SK-N-SH treated with all-trans-retinoic acid at 6 μM for 48 hours (cell line): ENCODE results near the gene BAIAP2L1.

Experiments used
- ATAC-seq: fragments of 200-7000 bp; cut with Tn5 transposase; 3 replicates; pipeline ENCODE4 v1.9.1; 2020; ENCODE audit warnings: mild to moderate bottlenecking, moderate library complexity
- ARNTL ChIP-seq: fragments of 450-650 bp; formaldehyde crosslinking; IDR thresholded peaks from 2 replicates; pipeline ENCODE4 v1.5.0; 2020; ENCODE audit warnings: low read depth, mild to moderate bottlenecking, moderate library complexity, borderline replicate concordance
- ESRRG ChIP-seq: fragments of 250-450 bp; sonication (Bioruptor Pico); IDR thresholded peaks from 2 replicates; pipeline ENCODE4 v1.6.1; 2021; ENCODE audit warnings: mild to moderate bottlenecking
- GLIS3 ChIP-seq: fragments of 250-450 bp; sonication (Bioruptor Pico); IDR thresholded peaks from 2 replicates; pipeline ENCODE4 v1.5.0; 2020; ENCODE audit warnings: mild to moderate bottlenecking, moderate library complexity
- ISL1 ChIP-seq: fragments of 250-450 bp; sonication (Bioruptor Pico); IDR thresholded peaks from 2 replicates; pipeline ENCODE4 v2.1.2; 2022; ENCODE audit warnings: mild to moderate bottlenecking, moderate library complexity
- OSR1 ChIP-seq: fragments of 250-450 bp; sonication (Bioruptor Pico); IDR thresholded peaks from 2 replicates; pipeline ENCODE4 v1.8.0; 2022; ENCODE audit warnings: moderate library complexity, mild to moderate bottlenecking, inconsistent platforms
- PPARA ChIP-seq: fragments of 250-450 bp; sonication (Bioruptor Pico); IDR thresholded peaks from 2 replicates; pipeline ENCODE4 v1.5.0; 2020; ENCODE audit warnings: mild to moderate bottlenecking, borderline replicate concordance
- RARB ChIP-seq: fragments of 250-450 bp; sonication (Bioruptor Pico); IDR thresholded peaks from 2 replicates; pipeline ENCODE4 v1.8.0; 2021; ENCODE audit warnings: mild to moderate bottlenecking, moderate library complexity
- SNAI2 ChIP-seq: fragments of 250-450 bp; sonication (Bioruptor Pico); IDR thresholded peaks from 2 replicates; pipeline ENCODE4 v1.5.0; 2020; ENCODE audit warnings: mild to moderate bottlenecking, moderate library complexity
- TOX ChIP-seq: fragments of 250-450 bp; sonication (Bioruptor Pico); IDR thresholded peaks from 2 replicates; pipeline ENCODE4 v1.8.0; 2021; ENCODE audit warnings: mild to moderate bottlenecking, moderate library complexity, borderline replicate concordance
- ZC3H10 ChIP-seq: fragments of 250-450 bp; sonication (Bioruptor Pico); IDR thresholded peaks from 2 replicates; pipeline ENCODE4 v1.5.1; 2021; ENCODE audit warnings: mild to moderate bottlenecking, moderate library complexity
- ZFP3 ChIP-seq: fragments of 250-450 bp; sonication (Bioruptor Pico); IDR thresholded peaks from 2 replicates; pipeline ENCODE4 v1.5.0; 2020; ENCODE audit warnings: mild to moderate bottlenecking, moderate library complexity
- ZFP30 ChIP-seq: fragments of 450-650 bp; formaldehyde crosslinking; IDR thresholded peaks from 2 replicates; pipeline ENCODE4 v1.5.0; 2022; ENCODE audit warnings: mild to moderate bottlenecking, moderate library complexity
- ZNF565 ChIP-seq: fragments of 450-650 bp; formaldehyde crosslinking; conservative IDR thresholded peaks from 2 replicates; pipeline ENCODE4 v1.5.0; 2020; ENCODE audit warnings: low read depth, mild to moderate bottlenecking, moderate library complexity
- ZNF70 ChIP-seq: fragments of 450-650 bp; formaldehyde crosslinking; IDR thresholded peaks from 2 replicates; pipeline ENCODE4 v1.5.0; 2020; ENCODE audit warnings: mild to moderate bottlenecking, moderate library complexity
- ZNF8 ChIP-seq: fragments of 450-650 bp; formaldehyde crosslinking; IDR thresholded peaks from 2 replicates; pipeline ENCODE4 v1.5.0; 2020; ENCODE audit warnings: mild to moderate bottlenecking, moderate library complexity
- TF ChIP-seq, protein P1 (sequence below): fragments of 250-450 bp; sonication (Bioruptor Pico); IDR thresholded peaks from 2 replicates; pipeline ENCODE4 v1.5.1; 2021; ENCODE audit warnings: mild to moderate bottlenecking, moderate library complexity
- TF ChIP-seq, protein P2 (sequence below): fragments of 250-450 bp; sonication (Bioruptor Pico); IDR thresholded peaks from 2 replicates; pipeline ENCODE4 v1.8.0; 2020; ENCODE audit warnings: mild to moderate bottlenecking, moderate library complexity, borderline replicate concordance
- TF ChIP-seq, protein P3 (sequence below): fragments of 250-450 bp; sonication (Bioruptor Pico); IDR thresholded peaks from 2 replicates; pipeline ENCODE4 v1.5.0; 2020; ENCODE audit warnings: mild to moderate bottlenecking, moderate library complexity
- TF ChIP-seq, protein P4 (sequence below): fragments of 250-450 bp; sonication (Bioruptor Pico); IDR thresholded peaks from 2 replicates; pipeline ENCODE4 v1.8.0; 2021; ENCODE audit warnings: low read depth, mild to moderate bottlenecking, moderate library complexity, borderline replicate concordance
- TF ChIP-seq, protein P5 (sequence below): fragments of 250-450 bp; sonication (Bioruptor Pico); IDR thresholded peaks from 2 replicates; pipeline ENCODE4 v1.5.1; 2020; ENCODE audit warnings: low read depth, mild to moderate bottlenecking, moderate library complexity

The BAIAP2L1 gene

DNA sequence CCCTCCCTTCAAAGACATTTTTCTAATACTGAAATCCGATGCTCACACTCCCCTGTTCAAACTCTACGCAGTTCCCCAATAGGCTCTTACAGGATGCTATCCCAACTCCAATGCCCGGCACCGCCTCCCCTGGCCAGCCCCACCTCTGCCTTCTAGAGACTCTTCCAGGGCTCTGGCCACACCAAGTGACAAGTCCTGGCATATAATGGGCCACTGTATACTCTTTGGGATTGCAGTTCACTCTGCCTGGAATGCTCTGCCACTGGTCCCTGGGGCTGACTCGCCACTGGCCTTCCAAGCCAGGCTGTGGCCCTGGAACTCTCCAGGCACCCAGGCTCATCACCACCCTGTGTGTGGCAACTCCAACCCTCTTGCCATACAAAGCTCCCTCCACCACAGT is 122.5 kb downstream of the BAIAP2L1 start:
- no peak for ATAC-seq
- TF ChIP-seq, protein P1, sequence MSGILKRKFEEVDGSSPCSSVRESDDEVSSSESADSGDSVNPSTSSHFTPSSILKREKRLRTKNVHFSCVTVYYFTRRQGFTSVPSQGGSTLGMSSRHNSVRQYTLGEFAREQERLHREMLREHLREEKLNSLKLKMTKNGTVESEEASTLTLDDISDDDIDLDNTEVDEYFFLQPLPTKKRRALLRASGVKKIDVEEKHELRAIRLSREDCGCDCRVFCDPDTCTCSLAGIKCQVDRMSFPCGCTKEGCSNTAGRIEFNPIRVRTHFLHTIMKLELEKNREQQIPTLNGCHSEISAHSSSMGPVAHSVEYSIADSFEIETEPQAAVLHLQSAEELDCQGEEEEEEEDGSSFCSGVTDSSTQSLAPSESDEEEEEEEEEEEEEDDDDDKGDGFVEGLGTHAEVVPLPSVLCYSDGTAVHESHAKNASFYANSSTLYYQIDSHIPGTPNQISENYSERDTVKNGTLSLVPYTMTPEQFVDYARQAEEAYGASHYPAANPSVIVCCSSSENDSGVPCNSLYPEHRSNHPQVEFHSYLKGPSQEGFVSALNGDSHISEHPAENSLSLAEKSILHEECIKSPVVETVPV (CRISPR knock-in tag), result no peak
- TF ChIP-seq, protein P2, sequence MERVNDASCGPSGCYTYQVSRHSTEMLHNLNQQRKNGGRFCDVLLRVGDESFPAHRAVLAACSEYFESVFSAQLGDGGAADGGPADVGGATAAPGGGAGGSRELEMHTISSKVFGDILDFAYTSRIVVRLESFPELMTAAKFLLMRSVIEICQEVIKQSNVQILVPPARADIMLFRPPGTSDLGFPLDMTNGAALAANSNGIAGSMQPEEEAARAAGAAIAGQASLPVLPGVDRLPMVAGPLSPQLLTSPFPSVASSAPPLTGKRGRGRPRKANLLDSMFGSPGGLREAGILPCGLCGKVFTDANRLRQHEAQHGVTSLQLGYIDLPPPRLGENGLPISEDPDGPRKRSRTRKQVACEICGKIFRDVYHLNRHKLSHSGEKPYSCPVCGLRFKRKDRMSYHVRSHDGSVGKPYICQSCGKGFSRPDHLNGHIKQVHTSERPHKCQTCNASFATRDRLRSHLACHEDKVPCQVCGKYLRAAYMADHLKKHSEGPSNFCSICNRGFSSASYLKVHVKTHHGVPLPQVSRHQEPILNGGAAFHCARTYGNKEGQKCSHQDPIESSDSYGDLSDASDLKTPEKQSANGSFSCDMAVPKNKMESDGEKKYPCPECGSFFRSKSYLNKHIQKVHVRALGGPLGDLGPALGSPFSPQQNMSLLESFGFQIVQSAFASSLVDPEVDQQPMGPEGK (CRISPR knock-in tag), result no peak
- TF ChIP-seq TOX (CRISPR knock-in tag) (no peak), ZC3H10 (CRISPR knock-in tag) (no peak), ARNTL (no peak), ZNF70 (CRISPR knock-in tag) (no peak), ZNF565 (CRISPR knock-in tag) (no peak), OSR1 (CRISPR knock-in tag) (no peak)
- TF ChIP-seq, protein P3, sequence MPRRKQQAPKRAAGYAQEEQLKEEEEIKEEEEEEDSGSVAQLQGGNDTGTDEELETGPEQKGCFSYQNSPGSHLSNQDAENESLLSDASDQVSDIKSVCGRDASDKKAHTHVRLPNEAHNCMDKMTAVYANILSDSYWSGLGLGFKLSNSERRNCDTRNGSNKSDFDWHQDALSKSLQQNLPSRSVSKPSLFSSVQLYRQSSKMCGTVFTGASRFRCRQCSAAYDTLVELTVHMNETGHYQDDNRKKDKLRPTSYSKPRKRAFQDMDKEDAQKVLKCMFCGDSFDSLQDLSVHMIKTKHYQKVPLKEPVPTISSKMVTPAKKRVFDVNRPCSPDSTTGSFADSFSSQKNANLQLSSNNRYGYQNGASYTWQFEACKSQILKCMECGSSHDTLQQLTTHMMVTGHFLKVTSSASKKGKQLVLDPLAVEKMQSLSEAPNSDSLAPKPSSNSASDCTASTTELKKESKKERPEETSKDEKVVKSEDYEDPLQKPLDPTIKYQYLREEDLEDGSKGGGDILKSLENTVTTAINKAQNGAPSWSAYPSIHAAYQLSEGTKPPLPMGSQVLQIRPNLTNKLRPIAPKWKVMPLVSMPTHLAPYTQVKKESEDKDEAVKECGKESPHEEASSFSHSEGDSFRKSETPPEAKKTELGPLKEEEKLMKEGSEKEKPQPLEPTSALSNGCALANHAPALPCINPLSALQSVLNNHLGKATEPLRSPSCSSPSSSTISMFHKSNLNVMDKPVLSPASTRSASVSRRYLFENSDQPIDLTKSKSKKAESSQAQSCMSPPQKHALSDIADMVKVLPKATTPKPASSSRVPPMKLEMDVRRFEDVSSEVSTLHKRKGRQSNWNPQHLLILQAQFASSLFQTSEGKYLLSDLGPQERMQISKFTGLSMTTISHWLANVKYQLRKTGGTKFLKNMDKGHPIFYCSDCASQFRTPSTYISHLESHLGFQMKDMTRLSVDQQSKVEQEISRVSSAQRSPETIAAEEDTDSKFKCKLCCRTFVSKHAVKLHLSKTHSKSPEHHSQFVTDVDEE (CRISPR knock-in tag), result no peak
- TF ChIP-seq, all 23 proteins: peak for 0

DNA sequence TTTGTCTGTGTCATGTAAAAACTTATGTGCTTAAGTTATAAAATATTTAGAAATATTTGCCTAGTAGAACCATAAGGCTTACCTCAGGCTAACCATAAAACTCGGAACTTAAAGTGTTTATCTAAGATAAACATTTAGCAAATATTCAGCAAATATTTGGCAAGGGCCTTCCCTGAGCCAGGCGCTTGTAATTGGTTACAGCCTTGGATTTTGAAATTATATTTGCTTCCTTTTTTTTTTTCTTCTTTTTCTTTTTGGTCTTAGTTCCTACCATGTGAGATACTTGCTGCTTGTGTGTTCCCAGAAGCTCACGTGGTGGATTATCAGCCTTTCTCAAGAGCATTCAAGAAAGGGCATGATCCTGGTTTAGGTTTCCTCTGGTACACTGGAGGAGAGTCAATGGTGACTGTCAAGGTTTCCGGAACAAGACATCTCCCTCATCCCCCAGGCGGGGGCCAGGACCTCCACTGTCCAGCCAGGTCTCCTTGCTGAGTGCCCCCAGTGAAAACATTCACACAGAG is 124.6 kb downstream of the BAIAP2L1 start:
- no peak for ATAC-seq
- TF ChIP-seq TOX (CRISPR knock-in tag), result no peak
- TF ChIP-seq ZNF70 (CRISPR knock-in tag), result no peak
- TF ChIP-seq ZFP3 (CRISPR knock-in tag), result no peak
- no peak for TF ChIP-seq SNAI2 (CRISPR knock-in tag)
- TF ChIP-seq, protein P1 (CRISPR knock-in tag), result no peak
- TF ChIP-seq GLIS3 (CRISPR knock-in tag), result no peak
- no peak for TF ChIP-seq ESRRG
- no peak for TF ChIP-seq ARNTL
- TF ChIP-seq, protein P4, sequence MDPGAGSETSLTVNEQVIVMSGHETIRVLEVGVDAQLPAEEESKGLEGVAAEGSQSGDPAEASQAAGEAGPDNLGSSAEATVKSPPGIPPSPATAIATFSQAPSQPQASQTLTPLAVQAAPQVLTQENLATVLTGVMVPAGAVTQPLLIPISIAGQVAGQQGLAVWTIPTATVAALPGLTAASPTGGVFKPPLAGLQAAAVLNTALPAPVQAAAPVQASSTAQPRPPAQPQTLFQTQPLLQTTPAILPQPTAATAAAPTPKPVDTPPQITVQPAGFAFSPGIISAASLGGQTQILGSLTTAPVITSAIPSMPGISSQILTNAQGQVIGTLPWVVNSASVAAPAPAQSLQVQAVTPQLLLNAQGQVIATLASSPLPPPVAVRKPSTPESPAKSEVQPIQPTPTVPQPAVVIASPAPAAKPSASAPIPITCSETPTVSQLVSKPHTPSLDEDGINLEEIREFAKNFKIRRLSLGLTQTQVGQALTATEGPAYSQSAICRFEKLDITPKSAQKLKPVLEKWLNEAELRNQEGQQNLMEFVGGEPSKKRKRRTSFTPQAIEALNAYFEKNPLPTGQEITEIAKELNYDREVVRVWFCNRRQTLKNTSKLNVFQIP (CRISPR knock-in tag), result no peak
- TF ChIP-seq ZFP30 (CRISPR knock-in tag), result no peak

DNA sequence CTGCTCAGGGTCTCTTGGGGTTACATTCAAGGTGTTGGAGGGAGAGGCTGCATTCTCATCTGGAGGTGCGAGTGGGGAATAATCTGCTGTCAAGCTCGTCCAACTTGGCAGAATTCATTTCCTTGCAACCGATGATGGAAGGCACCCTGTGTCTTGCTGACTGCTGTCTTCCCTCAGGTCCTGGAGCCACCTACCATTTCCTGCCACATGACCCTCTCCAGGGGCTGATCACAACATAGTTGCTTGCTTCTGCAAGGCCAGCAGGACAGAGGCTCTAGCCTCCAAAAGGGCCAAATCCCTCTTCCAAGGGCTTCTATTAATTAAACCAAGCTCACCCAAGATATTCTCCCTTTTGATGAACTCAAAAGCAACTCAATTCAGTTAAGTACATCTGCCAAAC is 133.6 kb downstream of the BAIAP2L1 start:
- ATAC-seq, result no peak
- TF ChIP-seq ZC3H10 (CRISPR knock-in tag) (no peak), RARB (CRISPR knock-in tag) (no peak), ZNF565 (CRISPR knock-in tag) (no peak), PPARA (CRISPR knock-in tag) (no peak), ZNF8 (CRISPR knock-in tag) (no peak)
- TF ChIP-seq, all 23 proteins: peak for 0

DNA sequence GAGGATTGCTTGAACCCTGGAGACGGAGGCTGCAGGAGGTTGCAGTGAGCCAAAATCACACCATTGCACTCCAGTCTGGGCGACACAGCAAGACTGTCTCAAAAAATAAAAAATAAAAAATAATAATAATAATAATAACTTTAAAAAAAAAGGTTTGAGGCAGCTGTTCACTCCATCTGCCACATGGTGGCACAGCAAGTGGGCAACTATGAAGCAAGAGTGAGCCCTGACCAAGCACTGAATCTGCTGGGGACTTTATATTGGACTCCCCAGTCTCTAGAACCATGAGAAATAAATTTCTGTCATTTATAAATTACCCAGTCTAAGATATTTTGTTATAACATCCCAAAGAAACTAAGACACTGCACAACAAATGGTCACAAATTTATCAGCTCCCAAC is 134.1 kb downstream of the BAIAP2L1 start:
- no peak for TF ChIP-seq OSR1 (CRISPR knock-in tag)
- TF ChIP-seq, protein P4 (CRISPR knock-in tag), result no peak
- no peak for TF ChIP-seq ZNF565 (CRISPR knock-in tag)
- no peak for TF ChIP-seq SNAI2 (CRISPR knock-in tag)
- TF ChIP-seq ZNF8 (CRISPR knock-in tag), result no peak
- no peak for TF ChIP-seq GLIS3 (CRISPR knock-in tag)
- TF ChIP-seq, protein P5, sequence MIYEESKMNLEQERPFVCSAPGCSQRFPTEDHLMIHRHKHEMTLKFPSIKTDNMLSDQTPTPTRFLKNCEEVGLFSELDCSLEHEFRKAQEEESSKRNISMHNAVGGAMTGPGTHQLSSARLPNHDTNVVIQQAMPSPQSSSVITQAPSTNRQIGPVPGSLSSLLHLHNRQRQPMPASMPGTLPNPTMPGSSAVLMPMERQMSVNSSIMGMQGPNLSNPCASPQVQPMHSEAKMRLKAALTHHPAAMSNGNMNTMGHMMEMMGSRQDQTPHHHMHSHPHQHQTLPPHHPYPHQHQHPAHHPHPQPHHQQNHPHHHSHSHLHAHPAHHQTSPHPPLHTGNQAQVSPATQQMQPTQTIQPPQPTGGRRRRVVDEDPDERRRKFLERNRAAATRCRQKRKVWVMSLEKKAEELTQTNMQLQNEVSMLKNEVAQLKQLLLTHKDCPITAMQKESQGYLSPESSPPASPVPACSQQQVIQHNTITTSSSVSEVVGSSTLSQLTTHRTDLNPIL (CRISPR knock-in tag), result no peak
- TF ChIP-seq ISL1 (CRISPR knock-in tag), result no peak
- ATAC-seq, result peak; percentile 72
